H9 (cell line): ENCODE data around the gene HSPD1. TPM values are rescaled to one million over a fixed set of nuclear protein-coding genes. Genes with fewer than 3 reads are reported as not detected.

Experiments
- DNase-seq: peaks from one replicate; pipeline ENCODE4 v3.0.0-alpha.2; 2017
- H2AFZ ChIP-seq: one replicate; pipeline ENCODE4 v1.6.1; 2013; ENCODE audit warnings: mild to moderate bottlenecking, low read length, control low read depth, moderate library complexity
- H2AK5ac ChIP-seq: 2 replicates; pipeline ENCODE4 v1.6.1; 2013; ENCODE audit warnings: low read length, control low read depth, mixed read lengths; ENCODE audit not compliant: insufficient read length
- H2BK120ac ChIP-seq: one replicate; pipeline ENCODE4 v1.6.1; 2013; ENCODE audit warnings: low read depth, mild to moderate bottlenecking, low read length, control low read depth, inconsistent platforms; ENCODE audit not compliant: poor library complexity, severe bottlenecking
- H2BK12ac ChIP-seq: 2 replicates; pipeline ENCODE4 v1.6.1; 2013; ENCODE audit warnings: low read length, control low read depth, mixed read lengths, low read depth; ENCODE audit not compliant: insufficient read length
- H2BK15ac ChIP-seq: 2 replicates; pipeline ENCODE4 v1.6.1; 2013; ENCODE audit warnings: low read depth, low read length, control low read depth
- H2BK20ac ChIP-seq: one replicate; pipeline ENCODE4 v1.6.1; 2013; ENCODE audit warnings: low read depth, mild to moderate bottlenecking, low read length, control low read depth, inconsistent platforms; ENCODE audit not compliant: poor library complexity, severe bottlenecking
- H2BK5ac ChIP-seq: 2 replicates; pipeline ENCODE4 v1.6.1; 2013; ENCODE audit warnings: low read length, control low read depth, mixed read lengths; ENCODE audit not compliant: insufficient read length
- H3K14ac ChIP-seq: 2 replicates; pipeline ENCODE4 v1.6.1; 2013; ENCODE audit warnings: low read length, control low read depth; ENCODE audit not compliant: insufficient read depth
- H3K18ac ChIP-seq: 2 replicates; pipeline ENCODE4 v1.6.1; 2013; ENCODE audit warnings: low read depth, mild to moderate bottlenecking, mixed read lengths, low read length, control low read depth; ENCODE audit not compliant: insufficient read length
- H3K23ac ChIP-seq: 2 replicates; pipeline ENCODE4 v1.6.1; 2013; ENCODE audit warnings: low read length, control low read depth, mixed read lengths, low read depth; ENCODE audit not compliant: insufficient read length
- H3K23me2 ChIP-seq: 2 replicates; pipeline ENCODE4 v1.6.1; 2013; ENCODE audit warnings: low read depth, mild to moderate bottlenecking, mixed read lengths, low read length, control low read depth; ENCODE audit not compliant: insufficient read length, poor library complexity, severe bottlenecking
- H3K27ac ChIP-seq: 2 replicates; pipeline ENCODE4 v1.5.1; 2013; ENCODE audit warnings: low read length, control low read depth, mixed read lengths, low read depth; ENCODE audit not compliant: insufficient read length
- H3K27me3 ChIP-seq: 2 replicates; pipeline ENCODE4 v1.6.1; 2013; ENCODE audit warnings: low read length, control low read depth, inconsistent platforms; ENCODE audit not compliant: insufficient read depth
- H3K4ac ChIP-seq: 2 replicates; pipeline ENCODE4 v1.6.1; 2013; ENCODE audit warnings: low read depth, mild to moderate bottlenecking, control low read depth, inconsistent platforms, low read length, moderate library complexity
- H3K4me1 ChIP-seq: 2 replicates; pipeline ENCODE4 v1.6.1; 2013; ENCODE audit warnings: low read length, control low read depth, inconsistent platforms; ENCODE audit not compliant: insufficient read depth
- H3K4me2 ChIP-seq: 2 replicates; pipeline ENCODE4 v1.6.1; 2013; ENCODE audit warnings: low read length, control low read depth, mixed read lengths; ENCODE audit not compliant: insufficient read length, insufficient read depth
- H3K56ac ChIP-seq: 2 replicates; pipeline ENCODE4 v1.6.1; 2013; ENCODE audit warnings: low read depth, mild to moderate bottlenecking, mixed read lengths, low read length, control low read depth; ENCODE audit not compliant: insufficient read length
- H3K79me1 ChIP-seq: 2 replicates; pipeline ENCODE4 v1.6.1; 2013; ENCODE audit warnings: low read depth, mild to moderate bottlenecking, moderate library complexity, low read length, control low read depth, inconsistent platforms; ENCODE audit not compliant: insufficient read depth, poor library complexity, severe bottlenecking
- H3K79me2 ChIP-seq: 2 replicates; pipeline ENCODE4 v1.6.1; 2013; ENCODE audit warnings: low read length, control low read depth, inconsistent platforms; ENCODE audit not compliant: insufficient read depth
- H3K9ac ChIP-seq: 2 replicates; pipeline ENCODE4 v1.6.1; 2013; ENCODE audit warnings: low read length, control low read depth, mixed read lengths; ENCODE audit not compliant: insufficient read length; ENCODE audit errors: extremely low read depth
- H3K9me3 ChIP-seq: one replicate; pipeline ENCODE4 v1.6.1; 2013; ENCODE audit warnings: low read depth, low read length, inconsistent platforms; ENCODE audit not compliant: control insufficient read depth
- H3T11ph ChIP-seq: one replicate; pipeline ENCODE4 v1.6.1; 2013; ENCODE audit warnings: mild to moderate bottlenecking, low read length, control low read depth, inconsistent platforms
- H4K20me1 ChIP-seq: one replicate; pipeline ENCODE4 v1.6.1; 2013; ENCODE audit not compliant: control insufficient read depth, insufficient read length, insufficient read depth
- H4K5ac ChIP-seq: 2 replicates; pipeline ENCODE4 v1.6.1; 2013; ENCODE audit warnings: low read depth, mild to moderate bottlenecking, mixed read lengths, low read length, control low read depth; ENCODE audit not compliant: insufficient read length
- H4K8ac ChIP-seq: replicated peaks from 2 replicates; pipeline ENCODE4 v1.6.1; 2013; ENCODE audit warnings: low read length, control low read depth, mixed read lengths, low read depth; ENCODE audit not compliant: insufficient read length
- H4K91ac ChIP-seq: 2 replicates; pipeline ENCODE4 v1.6.1; 2013; ENCODE audit warnings: low read depth, mild to moderate bottlenecking, moderate library complexity, mixed read lengths, low read length, control low read depth; ENCODE audit not compliant: insufficient read length
- H3K27ac Mint-ChIP-seq, 3 experiments: 2 replicates in 2 of 3; 3 replicates in 1 of 3; pipeline ENCODE4 v1.8.0; 2020 to 2021; ENCODE audit warnings: mixed read lengths in 3 of 3, mild to moderate bottlenecking in 1 of 3, moderate library complexity in 1 of 3
- H3K27me3 Mint-ChIP-seq: 2 replicates; pipeline ENCODE4 v1.8.0; 2021; ENCODE audit warnings: low read depth, mild to moderate bottlenecking, moderate library complexity, mixed read lengths
- H3K36me3 Mint-ChIP-seq, 3 experiments: 2 replicates in 2 of 3; 3 replicates in 1 of 3; pipeline ENCODE4 v1.8.0; 2020 to 2021; ENCODE audit warnings: low read depth in 3 of 3, mixed read lengths in 3 of 3; ENCODE audit not compliant: insufficient read depth in 1 of 3
- H3K4me1 Mint-ChIP-seq, 2 experiments: 2 replicates each; pipeline ENCODE4 v1.8.0; 2020; ENCODE audit warnings: mixed read lengths in 2 of 2
- H3K4me3 Mint-ChIP-seq, 2 experiments: 2 replicates in 1 of 2; 3 replicates in 1 of 2; pipeline ENCODE4 v1.8.0; 2020 to 2021; ENCODE audit warnings: mild to moderate bottlenecking in 2 of 2, mixed read lengths in 2 of 2, moderate library complexity in 1 of 2
- H3K9me3 Mint-ChIP-seq, 2 experiments: 2 replicates in 1 of 2; 3 replicates in 1 of 2; pipeline ENCODE4 v1.8.0; 2020; ENCODE audit warnings: mild to moderate bottlenecking in 2 of 2, mixed read lengths in 2 of 2, moderate library complexity in 1 of 2
- WGBS: extraction: QIAGEN DNeasy Blood & Tissue Kit; methylation state at CpG from one replicate; pipeline ENCODE4 v1.1.7; 2013; ENCODE audit warnings: missing lambda C conversion rate, low lambda C conversion rate, mixed read lengths; ENCODE audit not compliant: insufficient read length; ENCODE audit errors: extremely low coverage; 5-methylcytosine and 5-hydroxymethylcytosine counted together
- total RNA-seq: library from RNA; stranded (reverse); gene quantifications from 2 replicates; pipeline ENCODE4 v1.2.1, GENCODE V29; 2021
- TF ChIP-seq, protein P1 (sequence below): fragments of 200-600 bp; sonication (generic); conservative IDR thresholded peaks from 3 replicates; pipeline ENCODE4 v1.8.0; 2021; ENCODE audit warnings: antibody characterized with exemption, mild to moderate bottlenecking

HSPD1 gene
- total RNA-seq, 1 experiment from 2014 or later, result 846 TPM

DNA sequence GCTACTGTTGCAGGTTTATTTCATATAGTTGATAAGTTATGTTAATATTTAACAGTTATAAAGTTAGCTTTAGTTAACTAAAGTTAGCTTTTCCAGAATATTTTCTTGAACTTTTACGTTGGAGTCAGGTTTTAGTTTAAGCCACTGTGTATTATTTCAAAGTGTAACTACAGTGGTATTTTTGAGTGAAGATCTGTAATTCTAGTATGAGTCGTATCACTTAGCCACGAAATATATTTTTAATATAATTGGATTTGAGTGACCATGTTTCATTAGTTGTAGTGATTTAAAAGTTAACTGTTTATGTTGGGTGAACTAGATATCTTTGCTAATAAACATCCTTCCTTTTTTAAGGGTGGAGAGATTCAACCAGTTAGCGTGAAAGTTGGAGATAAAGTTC is 3.0 kb upstream of the HSPD1 start:
- H3K18ac ChIP-seq, result no peak overlapping the region
- peaks cover 6% of the 10 kb centered on the region for H3K23me2 ChIP-seq
- H3T11ph ChIP-seq, result no peak overlapping the region
- no peaks in the 10 kb centered on the region; the same call in 1 of the 2 replicates for H3K4me1 ChIP-seq
- no peak overlapping the region for H2BK20ac ChIP-seq
- no peak overlapping the region for H3K14ac ChIP-seq
- no peak overlapping the region; a peak in 1 of 7 replicates for H3K27ac Mint-ChIP-seq
- H3K4me3 Mint-ChIP-seq, result peak overlapping the region; percentile 98 to 99; a peak in 4 of 5 replicates
- no peaks in the 10 kb centered on the region for H4K20me1 ChIP-seq
- no peak overlapping the region for H2BK120ac ChIP-seq
- H3K4me2 ChIP-seq, result no peak overlapping the region
- H3K27ac ChIP-seq, result no peak overlapping the region
- no peaks in the 10 kb centered on the region; a peak in 1 of 5 replicates for H3K9me3 Mint-ChIP-seq
- H3K36me3 Mint-ChIP-seq, result peaks cover 47 to 65% (median 59%) of the 10 kb centered on the region in 3 experiments
- no peak for DNase-seq
- H3K56ac ChIP-seq, result no peak overlapping the region
- no peak overlapping the region for H2AK5ac ChIP-seq
- no peak overlapping the region for H4K5ac ChIP-seq
- no CpG with 5 or more reads among the region's 4 CpGs for WGBS
- H3K9me3 ChIP-seq, result no peaks in the 10 kb centered on the region
- no peak overlapping the region for H2AFZ ChIP-seq
- H2BK5ac ChIP-seq, result no peak overlapping the region
- H3K79me1 ChIP-seq, result no peaks in the 10 kb centered on the region
- no peak overlapping the region for H2BK12ac ChIP-seq
- H3K79me2 ChIP-seq, result peaks cover 32% of the 10 kb centered on the region; the same call in 1 of the 2 replicates
- no peak overlapping the region for H3K4ac ChIP-seq
- H4K8ac ChIP-seq, result no peak overlapping the region
- TF ChIP-seq, protein P1, sequence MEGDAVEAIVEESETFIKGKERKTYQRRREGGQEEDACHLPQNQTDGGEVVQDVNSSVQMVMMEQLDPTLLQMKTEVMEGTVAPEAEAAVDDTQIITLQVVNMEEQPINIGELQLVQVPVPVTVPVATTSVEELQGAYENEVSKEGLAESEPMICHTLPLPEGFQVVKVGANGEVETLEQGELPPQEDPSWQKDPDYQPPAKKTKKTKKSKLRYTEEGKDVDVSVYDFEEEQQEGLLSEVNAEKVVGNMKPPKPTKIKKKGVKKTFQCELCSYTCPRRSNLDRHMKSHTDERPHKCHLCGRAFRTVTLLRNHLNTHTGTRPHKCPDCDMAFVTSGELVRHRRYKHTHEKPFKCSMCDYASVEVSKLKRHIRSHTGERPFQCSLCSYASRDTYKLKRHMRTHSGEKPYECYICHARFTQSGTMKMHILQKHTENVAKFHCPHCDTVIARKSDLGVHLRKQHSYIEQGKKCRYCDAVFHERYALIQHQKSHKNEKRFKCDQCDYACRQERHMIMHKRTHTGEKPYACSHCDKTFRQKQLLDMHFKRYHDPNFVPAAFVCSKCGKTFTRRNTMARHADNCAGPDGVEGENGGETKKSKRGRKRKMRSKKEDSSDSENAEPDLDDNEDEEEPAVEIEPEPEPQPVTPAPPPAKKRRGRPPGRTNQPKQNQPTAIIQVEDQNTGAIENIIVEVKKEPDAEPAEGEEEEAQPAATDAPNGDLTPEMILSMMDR, result no peak
- peaks cover 17 to 21% of the 10 kb centered on the region in 2 experiments for H3K4me1 Mint-ChIP-seq
- H3K27me3 ChIP-seq, result no peaks in the 10 kb centered on the region
- H2BK15ac ChIP-seq, result no peak overlapping the region
- H4K91ac ChIP-seq, result no peak overlapping the region
- H3K9ac ChIP-seq, result no peak overlapping the region
- no peaks in the 10 kb centered on the region for H3K27me3 Mint-ChIP-seq
- H3K23ac ChIP-seq, result no peak overlapping the region
